Panc1 (cell line): ENCODE results near the gene OSBPL1A.

Experiments used
- CTCF ChIP-seq: fragments of 450-650 bp; IDR thresholded peaks from 2 replicates; pipeline ENCODE4 v1.5.1; 2017; ENCODE audit warnings: mild to moderate bottlenecking
- POLR2AphosphoS5 ChIP-seq: IDR thresholded peaks from 2 replicates; pipeline ENCODE4 v1.6.1; 2012; ENCODE audit warnings: mild to moderate bottlenecking, low read depth, low read length, moderate library complexity
- REST ChIP-seq, 2 experiments: IDR thresholded peaks; 2 replicates each; pipeline ENCODE4 v1.6.1; 2011 to 2012; ENCODE audit warnings: low read depth in 2 of 2, control low read depth in 1 of 2, low read length in 1 of 2, mild to moderate bottlenecking in 1 of 2, moderate library complexity in 1 of 2; ENCODE audit not compliant: insufficient read depth in 1 of 2
- TCF7L2 ChIP-seq: IDR thresholded peaks from 2 replicates; pipeline ENCODE4 v1.6.1; 2011; ENCODE audit warnings: mild to moderate bottlenecking, low read depth, low read length, inconsistent platforms

- no peak for TF ChIP-seq CTCF
- no peak for TF ChIP-seq POLR2AphosphoS5
- TF ChIP-seq TCF7L2, result no peak
- no peak for TF ChIP-seq REST (IDR thresholded peaks at IDR 0.05; ENCODE audit: insufficient read depth in 1 of 2, low read depth in 2 of 2, low read length in 1 of 2)
These were observed 24.3 kb downstream of the OSBPL1A start for GRCh38 chr18:24373328-24373727.
